Measurements from ENCODE around the gene SCT. TPM values are rescaled to one million over a fixed set of nuclear protein-coding genes. Genes with fewer than 3 reads are reported as not detected.
A peak's percentile ranks its signal among the peaks of the same experiment; 100 is the strongest.

Gene SCT
- total RNA-seq, 4 donors from 2014 or later, result not detected

DNA sequence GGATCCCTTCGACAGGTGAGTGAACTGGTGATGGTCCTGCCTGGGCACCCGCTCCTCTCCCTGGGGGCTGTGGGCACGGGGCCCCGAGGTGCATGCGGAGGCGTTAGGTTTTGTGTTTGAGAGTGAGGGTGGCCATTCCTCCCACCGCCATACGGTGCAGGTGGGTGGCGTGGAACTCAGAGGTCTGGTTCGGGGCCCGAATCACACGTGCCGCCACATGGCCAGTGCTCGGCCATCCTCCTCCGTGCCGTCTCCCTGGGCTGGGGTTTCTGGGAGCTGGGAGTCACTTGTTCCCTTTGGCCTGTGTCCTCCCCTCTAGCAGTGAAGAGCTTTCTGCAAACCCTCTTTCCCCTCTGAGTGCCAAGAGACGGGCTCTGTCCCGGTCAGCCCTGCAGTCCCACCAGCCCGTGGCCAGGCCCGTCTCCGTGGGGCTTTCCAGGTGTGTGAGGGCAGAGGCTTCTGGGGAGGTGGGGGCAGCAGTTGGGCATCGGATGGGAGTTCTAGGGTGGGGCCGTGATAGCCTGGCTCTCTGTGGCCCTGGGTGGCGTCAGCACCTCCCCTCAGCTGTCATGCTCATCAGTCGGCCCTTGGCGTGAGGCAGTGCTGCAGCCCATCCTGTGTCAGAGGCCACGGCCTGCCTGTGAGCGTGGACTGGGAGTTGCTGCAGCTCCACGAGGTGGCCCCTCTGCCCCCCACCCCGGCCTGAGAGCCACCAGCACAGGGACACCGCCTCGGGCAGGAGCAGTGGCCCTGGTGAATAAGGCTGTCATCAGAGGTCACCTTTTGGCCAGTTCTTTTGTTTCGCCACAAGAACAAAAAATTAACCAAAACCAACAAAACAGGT is 21.5 kb downstream of the SCT start:
- WGBS, 2 donors, result 92 to 95% methylated on average over 23 to 26 of the region's 33 CpGs
- DNase-seq, result no peak
- H3K36me3 ChIP-seq, result peaks cover 68 to 89% of the 10 kb centered on the region in 2 donors
- H3K9me3 ChIP-seq, result no peaks in the 10 kb centered on the region
- H3K4me1 ChIP-seq, result no peaks in the 10 kb centered on the region
- TF ChIP-seq POLR2A (IDR thresholded peaks at IDR 0.05), result no peak
- TF ChIP-seq, protein P1, sequence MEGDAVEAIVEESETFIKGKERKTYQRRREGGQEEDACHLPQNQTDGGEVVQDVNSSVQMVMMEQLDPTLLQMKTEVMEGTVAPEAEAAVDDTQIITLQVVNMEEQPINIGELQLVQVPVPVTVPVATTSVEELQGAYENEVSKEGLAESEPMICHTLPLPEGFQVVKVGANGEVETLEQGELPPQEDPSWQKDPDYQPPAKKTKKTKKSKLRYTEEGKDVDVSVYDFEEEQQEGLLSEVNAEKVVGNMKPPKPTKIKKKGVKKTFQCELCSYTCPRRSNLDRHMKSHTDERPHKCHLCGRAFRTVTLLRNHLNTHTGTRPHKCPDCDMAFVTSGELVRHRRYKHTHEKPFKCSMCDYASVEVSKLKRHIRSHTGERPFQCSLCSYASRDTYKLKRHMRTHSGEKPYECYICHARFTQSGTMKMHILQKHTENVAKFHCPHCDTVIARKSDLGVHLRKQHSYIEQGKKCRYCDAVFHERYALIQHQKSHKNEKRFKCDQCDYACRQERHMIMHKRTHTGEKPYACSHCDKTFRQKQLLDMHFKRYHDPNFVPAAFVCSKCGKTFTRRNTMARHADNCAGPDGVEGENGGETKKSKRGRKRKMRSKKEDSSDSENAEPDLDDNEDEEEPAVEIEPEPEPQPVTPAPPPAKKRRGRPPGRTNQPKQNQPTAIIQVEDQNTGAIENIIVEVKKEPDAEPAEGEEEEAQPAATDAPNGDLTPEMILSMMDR (IDR thresholded peaks at IDR 0.05), result no peak
- no peaks in the 10 kb centered on the region for H3K27me3 ChIP-seq
- no peak overlapping the region for H3K4me3 ChIP-seq (replicated peaks in 1 of 3)
- intact Hi-C loops (cut with DNase I), result no loop called here
- H3K27ac ChIP-seq, result peak overlapping the region in 1 of 3 donors; percentile 21

DNA sequence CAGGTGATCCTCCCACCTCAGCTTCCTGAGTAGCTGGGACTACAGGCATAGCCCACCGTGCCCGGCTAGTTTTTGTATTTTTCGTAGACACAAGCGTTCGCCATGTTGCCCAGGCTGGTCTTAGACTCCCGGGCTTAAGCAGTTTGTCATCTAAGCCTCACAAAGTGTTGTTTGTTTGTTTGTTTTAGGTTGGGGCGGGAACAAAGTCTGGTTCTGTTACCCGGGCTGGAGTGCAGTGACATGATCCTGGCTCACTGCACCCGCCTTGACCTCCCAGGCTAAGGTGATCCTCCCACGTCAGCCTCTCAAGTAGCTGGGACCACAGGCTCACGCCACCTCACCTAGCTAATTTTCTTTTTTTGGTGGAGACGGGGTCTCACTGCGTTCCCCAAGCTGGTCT is 23.8 kb downstream of the SCT start:
- H3K4me1 ChIP-seq, result no peaks in the 10 kb centered on the region
- no peak for DNase-seq
- peaks cover 68 to 87% of the 10 kb centered on the region in 2 donors for H3K36me3 ChIP-seq
- intact Hi-C loops (cut with DNase I), result no loop called here
- TF ChIP-seq, protein P1 (IDR thresholded peaks at IDR 0.05), result no peak
- TF ChIP-seq POLR2A (IDR thresholded peaks at IDR 0.05), result no peak
- 88 to 90% methylated on average over 12 to 13 of the region's 13 CpGs for WGBS, 2 donors
- no peak overlapping the region for H3K27ac ChIP-seq
- H3K27me3 ChIP-seq, result no peaks in the 10 kb centered on the region
- H3K4me3 ChIP-seq (replicated peaks in 1 of 3), result no peak overlapping the region
- H3K9me3 ChIP-seq, result no peaks in the 10 kb centered on the region

DNA sequence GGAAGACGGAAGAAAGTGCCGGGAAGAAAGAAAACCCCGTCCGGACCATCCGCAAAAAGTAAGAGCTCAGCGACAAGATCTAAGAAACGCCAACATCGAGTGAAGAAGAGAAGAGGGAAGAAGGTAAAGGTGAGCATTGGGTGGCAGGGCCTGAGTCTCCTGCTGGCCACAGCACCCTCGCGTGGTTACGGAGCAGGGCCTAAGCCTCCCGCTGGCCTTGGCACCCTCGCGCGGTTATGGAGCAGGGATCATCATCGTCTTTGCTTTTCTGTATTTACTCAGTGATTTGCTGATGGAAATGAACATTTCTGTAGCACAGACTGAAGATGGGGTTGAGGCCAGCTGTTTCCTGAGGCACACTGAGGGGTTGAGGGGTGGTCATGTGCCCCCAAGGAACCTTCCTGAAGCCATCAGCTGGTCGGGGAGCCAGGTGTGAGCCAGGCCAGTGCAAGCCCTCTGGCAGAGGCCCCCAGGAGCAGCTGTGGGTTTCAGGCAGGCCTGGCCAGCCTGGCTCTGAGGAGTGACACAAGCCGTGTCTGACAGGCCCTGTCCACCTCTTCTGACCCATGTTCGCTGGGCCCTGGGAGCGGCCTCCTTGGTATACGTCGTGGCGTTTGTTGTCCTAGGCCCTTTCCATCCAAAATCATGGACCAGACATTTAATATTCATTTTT is 25.3 kb downstream of the SCT start:
- Histone ChIP-seq H3K27me3 (no peaks in the 10 kb centered on the region), H3K27ac (no peak overlapping the region), H3K9me3 (no peaks in the 10 kb centered on the region), H3K4me1 (no peaks in the 10 kb centered on the region), H3K36me3 (peaks cover 66 to 86% of the 10 kb centered on the region in 2 donors), H3K4me3 (replicated peaks in 1 of 3) (no peak overlapping the region)
- intact Hi-C loops (cut with DNase I), result no loop called here
- TF ChIP-seq, protein P1 (IDR thresholded peaks at IDR 0.05), result no peak
- TF ChIP-seq POLR2A (IDR thresholded peaks at IDR 0.05), result no peak
- DNase-seq, result no peak
- 94 to 96% methylated on average over 23 of the region's 23 CpGs for WGBS, 2 donors

DNA sequence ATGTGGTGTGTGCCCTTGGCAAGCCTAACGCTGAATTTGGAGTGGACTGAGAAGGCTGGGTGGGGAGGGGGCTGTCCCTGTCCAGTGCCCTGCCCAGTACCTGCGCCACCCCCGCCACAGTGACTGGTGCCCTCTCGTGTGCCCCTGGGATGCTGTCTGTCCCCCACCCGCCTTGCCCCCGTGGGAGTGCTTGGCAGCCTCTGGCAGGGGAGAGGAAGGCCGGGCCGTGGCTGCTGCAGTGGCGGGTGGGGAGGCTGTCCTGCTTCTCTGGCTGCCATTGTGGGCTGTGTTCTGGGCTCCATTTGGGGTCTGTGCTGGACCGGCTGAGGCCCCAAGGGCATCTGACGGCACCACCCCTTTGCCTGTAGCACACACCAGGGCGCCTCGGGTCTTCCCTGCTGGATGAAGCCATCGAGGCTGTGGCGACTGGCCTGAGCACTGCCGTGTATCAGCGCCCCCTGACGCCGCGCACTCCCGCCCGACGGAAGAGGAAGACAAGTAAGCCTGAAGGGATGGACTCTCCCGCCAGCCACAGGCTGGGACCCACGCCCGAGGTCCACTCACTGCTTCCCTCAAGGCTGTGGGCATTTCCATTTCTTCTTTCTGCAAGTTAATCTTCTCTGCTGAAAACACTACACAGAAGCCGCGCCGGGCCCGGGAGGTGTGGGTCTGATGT is 28.8 kb downstream of the SCT start:
- H3K36me3 ChIP-seq, result peaks cover 63 to 80% of the 10 kb centered on the region in 2 donors
- intact Hi-C loops (cut with DNase I), result no loop called here
- H3K4me1 ChIP-seq, result no peaks in the 10 kb centered on the region
- no peaks in the 10 kb centered on the region for H3K27me3 ChIP-seq
- no peaks in the 10 kb centered on the region for H3K9me3 ChIP-seq
- no peak overlapping the region for H3K27ac ChIP-seq
- 96 to 99% methylated on average over 19 to 29 of the region's 30 CpGs for WGBS, 2 donors
- DNase-seq, result no peak
- H3K4me3 ChIP-seq (replicated peaks in 1 of 3), result no peak overlapping the region
- TF ChIP-seq POLR2A (IDR thresholded peaks at IDR 0.05), result no peak
- TF ChIP-seq, protein P1 (IDR thresholded peaks at IDR 0.05), result no peak
